HepG2 (cell line): ENCODE measurements around the gene ZNF853. TPM values are rescaled to one million over a fixed set of nuclear protein-coding genes. Genes with fewer than 3 reads are reported as not detected.
A peak's percentile ranks its signal among the peaks of the same experiment; 100 is the strongest.

Experiments used
- ARID2 ChIP-seq: sonication (generic); formaldehyde crosslinking; IDR thresholded peaks from 2 replicates; pipeline ENCODE4 v1.8.1; 2022; ENCODE audit warnings: mild to moderate bottlenecking, missing genetic modification reagents, borderline replicate concordance
- ETV5 ChIP-seq: IDR thresholded peaks from 2 replicates; pipeline ENCODE4 v1.6.1; 2018; ENCODE audit warnings: missing biosample characterization, missing genetic modification reagents, inconsistent platforms, borderline replicate concordance
- HCFC1 ChIP-seq: fragments of 150-350 bp; IDR thresholded peaks from 2 replicates; pipeline ENCODE4 v1.6.1; 2014; ENCODE audit warnings: low read depth, low read length
- JUNB ChIP-seq: sonication (generic); formaldehyde crosslinking; IDR thresholded peaks from 2 replicates; pipeline ENCODE4 v1.8.0; 2022; ENCODE audit warnings: missing genetic modification reagents, mild to moderate bottlenecking, borderline replicate concordance
- NR2F1 ChIP-seq, 2 experiments: fragments of 450-650 bp in 1 of 2; formaldehyde crosslinking in 1 of 2; IDR thresholded peaks; 2 replicates each; pipeline versions ENCODE4 v1.5.0 to v1.6.1; 2016 to 2020; ENCODE audit warnings: mild to moderate bottlenecking in 1 of 2, missing compliant biosample characterization in 1 of 2, missing genetic modification reagents in 1 of 2, moderate library complexity in 1 of 2
- RBM39 ChIP-seq: fragments of 200-400 bp; formaldehyde crosslinking; IDR thresholded peaks from one replicate; pipeline ENCODE4 v1.6.1; 2018; ENCODE audit warnings: antibody characterized with exemption, mild to moderate bottlenecking, low read depth, low read length; ENCODE audit not compliant: poor library complexity, severe bottlenecking
- RORA ChIP-seq: sonication (generic); formaldehyde crosslinking; IDR thresholded peaks from 2 replicates; pipeline ENCODE4 v1.5.0; 2020; ENCODE audit warnings: mild to moderate bottlenecking, missing genetic modification reagents, moderate library complexity
- ZNF264 ChIP-seq: sonication (generic); formaldehyde crosslinking; IDR thresholded peaks from 2 replicates; pipeline ENCODE4 v1.4.0; 2020; ENCODE audit warnings: missing genetic modification reagents
- ZNF761 ChIP-seq: sonication (generic); formaldehyde crosslinking; conservative IDR thresholded peaks from 2 replicates; pipeline ENCODE4 v1.4.0; 2020; ENCODE audit warnings: mild to moderate bottlenecking, missing genetic modification reagents
- ZSCAN20 ChIP-seq: sonication (generic); formaldehyde crosslinking; IDR thresholded peaks from 2 replicates; pipeline ENCODE4 v1.4.0; 2020; ENCODE audit warnings: missing genetic modification reagents, mild to moderate bottlenecking, borderline replicate concordance
- polyA plus RNA-seq, 8 experiments: library from polyadenylated mRNA; depleted of rRNA in 3 of 8; stranded (reverse) in 7 of 8; unstranded in 1 of 8; fragments of >200 nt; fragmentation: Illumina TruSeq in 4 of 8; extraction: Trizol in 4 of 8; gene quantifications; 2 replicates each; pipeline versions ENCODE4 v1.2.1 to v1.2.3, GENCODE V29; 2011 to 2016; ENCODE audit warnings: low read depth in 4 of 8, missing spikeins in 1 of 8, mixed read lengths in 1 of 8; ENCODE audit not compliant: insufficient read depth in 1 of 8
- total RNA-seq, 5 experiments: library from RNA; depleted of rRNA; stranded (reverse); fragments of >200 nt; fragmentation: Illumina TruSeq; extraction: Trizol; gene quantifications; 2 replicates each; pipeline ENCODE4 v1.2.3, GENCODE V29; 2016; ENCODE audit warnings: low read depth in 1 of 5
- TF ChIP-seq, protein P1 (sequence below): sonication (generic); formaldehyde crosslinking; IDR thresholded peaks from 2 replicates; pipeline ENCODE4 v1.4.0; 2020; ENCODE audit warnings: mild to moderate bottlenecking, missing genetic modification reagents, borderline replicate concordance
- TF ChIP-seq, protein P2 (sequence below): sonication (generic); formaldehyde crosslinking; conservative IDR thresholded peaks from 2 replicates; pipeline ENCODE4 v1.4.0; 2020; ENCODE audit warnings: missing genetic modification reagents
- TF ChIP-seq, protein P3 (sequence below): sonication (generic); formaldehyde crosslinking; IDR thresholded peaks from 2 replicates; pipeline ENCODE4 v1.4.0; 2020; ENCODE audit warnings: mild to moderate bottlenecking, missing genetic modification reagents
- TF ChIP-seq, protein P4 (sequence below): sonication (generic); formaldehyde crosslinking; IDR thresholded peaks from 2 replicates; pipeline ENCODE4 v1.5.1; 2020; ENCODE audit warnings: mild to moderate bottlenecking, missing genetic modification reagents, moderate library complexity
- TF ChIP-seq, protein P5 (sequence below): sonication (generic); formaldehyde crosslinking; IDR thresholded peaks from 2 replicates; pipeline ENCODE4 v1.8.0; 2022; ENCODE audit warnings: mild to moderate bottlenecking, missing genetic modification reagents, moderate library complexity
- TF ChIP-seq, protein P6 (sequence below): sonication (generic); formaldehyde crosslinking; IDR thresholded peaks from 2 replicates; pipeline ENCODE4 v1.8.1; 2023; ENCODE audit warnings: missing genetic modification reagents, inconsistent platforms, borderline replicate concordance

The ZNF853 gene
- total and polyA plus RNA-seq, 2 of the 13 experiments (the other 11 are each of a cell fraction or from before 2014, with no cell fraction given): 2.1 to 6.2 TPM

DNA sequence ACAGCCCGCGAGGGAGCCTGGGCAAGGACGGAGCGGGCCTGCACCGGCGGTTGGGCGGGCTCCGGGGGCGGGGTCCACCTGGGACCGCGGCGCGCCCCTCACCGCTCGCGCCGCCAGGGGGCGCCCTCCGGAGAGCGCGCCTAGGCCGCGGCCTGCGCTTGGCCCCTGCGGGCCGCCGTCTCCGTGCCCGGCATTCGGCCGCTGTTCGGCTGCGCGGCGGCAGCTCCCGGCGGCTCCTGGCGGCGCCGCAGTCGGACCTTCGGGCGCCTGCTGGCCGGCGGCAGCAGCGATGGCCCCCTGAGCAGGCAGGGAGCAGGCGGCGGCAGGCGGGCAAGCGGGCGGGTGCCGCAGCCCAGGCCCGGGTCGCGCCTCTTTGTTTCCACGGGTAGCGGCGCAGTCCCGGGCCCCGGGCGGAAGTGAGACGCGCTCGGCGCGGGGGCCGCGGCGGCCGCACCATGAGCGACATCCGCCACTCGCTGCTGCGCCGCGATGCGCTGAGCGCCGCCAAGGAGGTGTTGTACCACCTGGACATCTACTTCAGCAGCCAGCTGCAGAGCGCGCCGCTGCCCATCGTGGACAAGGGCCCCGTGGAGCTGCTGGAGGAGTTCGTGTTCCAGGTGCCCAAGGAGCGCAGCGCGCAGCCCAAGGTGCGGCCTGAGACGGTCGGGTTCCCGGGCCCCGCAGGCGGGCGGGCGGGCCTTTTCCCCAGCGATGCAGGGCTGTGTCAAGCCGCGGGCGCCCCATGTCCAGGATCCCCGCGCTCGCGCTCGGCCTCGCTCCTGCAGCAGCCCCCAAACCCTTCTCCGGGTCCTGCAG lies 25.4 kb upstream of the ZNF853 start, which contains the start of gene INTS15 (continued):
- TF ChIP-seq, protein P1, sequence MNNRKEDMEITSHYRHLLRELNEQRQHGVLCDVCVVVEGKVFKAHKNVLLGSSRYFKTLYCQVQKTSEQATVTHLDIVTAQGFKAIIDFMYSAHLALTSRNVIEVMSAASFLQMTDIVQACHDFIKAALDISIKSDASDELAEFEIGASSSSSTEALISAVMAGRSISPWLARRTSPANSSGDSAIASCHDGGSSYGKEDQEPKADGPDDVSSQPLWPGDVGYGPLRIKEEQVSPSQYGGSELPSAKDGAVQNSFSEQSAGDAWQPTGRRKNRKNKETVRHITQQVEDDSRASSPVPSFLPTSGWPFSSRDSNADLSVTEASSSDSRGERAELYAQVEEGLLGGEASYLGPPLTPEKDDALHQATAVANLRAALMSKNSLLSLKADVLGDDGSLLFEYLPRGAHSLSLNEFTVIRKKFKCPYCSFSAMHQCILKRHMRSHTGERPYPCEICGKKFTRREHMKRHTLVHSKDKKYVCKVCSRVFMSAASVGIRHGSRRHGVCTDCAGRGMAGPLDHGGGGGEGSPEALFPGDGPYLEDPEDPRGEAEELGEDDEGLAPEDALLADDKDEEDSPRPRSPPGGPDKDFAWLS: no peak
- TF ChIP-seq ZNF761 (CRISPR knock-in tag): no peak
- TF ChIP-seq JUNB (CRISPR knock-in tag): no peak
- TF ChIP-seq NR2F1 (CRISPR knock-in tag; IDR thresholded peaks at IDR 0.05): no peak
- no peak for TF ChIP-seq ARID2 (CRISPR knock-in tag)
- TF ChIP-seq ETV5 (CRISPR knock-in tag): peak; percentile 42
- TF ChIP-seq, protein P2, sequence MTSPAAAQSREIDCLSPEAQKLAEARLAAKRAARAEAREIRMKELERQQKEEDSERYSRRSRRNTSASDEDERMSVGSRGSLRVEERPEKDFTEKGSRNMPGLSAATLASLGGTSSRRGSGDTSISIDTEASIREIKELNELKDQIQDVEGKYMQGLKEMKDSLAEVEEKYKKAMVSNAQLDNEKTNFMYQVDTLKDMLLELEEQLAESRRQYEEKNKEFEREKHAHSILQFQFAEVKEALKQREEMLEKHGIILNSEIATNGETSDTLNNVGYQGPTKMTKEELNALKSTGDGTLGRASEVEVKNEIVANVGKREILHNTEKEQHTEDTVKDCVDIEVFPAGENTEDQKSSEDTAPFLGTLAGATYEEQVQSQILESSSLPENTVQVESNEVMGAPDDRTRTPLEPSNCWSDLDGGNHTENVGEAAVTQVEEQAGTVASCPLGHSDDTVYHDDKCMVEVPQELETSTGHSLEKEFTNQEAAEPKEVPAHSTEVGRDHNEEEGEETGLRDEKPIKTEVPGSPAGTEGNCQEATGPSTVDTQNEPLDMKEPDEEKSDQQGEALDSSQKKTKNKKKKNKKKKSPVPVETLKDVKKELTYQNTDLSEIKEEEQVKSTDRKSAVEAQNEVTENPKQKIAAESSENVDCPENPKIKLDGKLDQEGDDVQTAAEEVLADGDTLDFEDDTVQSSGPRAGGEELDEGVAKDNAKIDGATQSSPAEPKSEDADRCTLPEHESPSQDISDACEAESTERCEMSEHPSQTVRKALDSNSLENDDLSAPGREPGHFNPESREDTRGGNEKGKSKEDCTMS (CRISPR knock-in tag): no peak
- no peak for TF ChIP-seq RBM39
- TF ChIP-seq, protein P3, sequence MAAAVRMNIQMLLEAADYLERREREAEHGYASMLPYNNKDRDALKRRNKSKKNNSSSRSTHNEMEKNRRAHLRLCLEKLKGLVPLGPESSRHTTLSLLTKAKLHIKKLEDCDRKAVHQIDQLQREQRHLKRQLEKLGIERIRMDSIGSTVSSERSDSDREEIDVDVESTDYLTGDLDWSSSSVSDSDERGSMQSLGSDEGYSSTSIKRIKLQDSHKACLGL (CRISPR knock-in tag): peak; percentile 35
- no peak for TF ChIP-seq ZSCAN20
- TF ChIP-seq HCFC1: peak; percentile 32
- TF ChIP-seq, protein P4, sequence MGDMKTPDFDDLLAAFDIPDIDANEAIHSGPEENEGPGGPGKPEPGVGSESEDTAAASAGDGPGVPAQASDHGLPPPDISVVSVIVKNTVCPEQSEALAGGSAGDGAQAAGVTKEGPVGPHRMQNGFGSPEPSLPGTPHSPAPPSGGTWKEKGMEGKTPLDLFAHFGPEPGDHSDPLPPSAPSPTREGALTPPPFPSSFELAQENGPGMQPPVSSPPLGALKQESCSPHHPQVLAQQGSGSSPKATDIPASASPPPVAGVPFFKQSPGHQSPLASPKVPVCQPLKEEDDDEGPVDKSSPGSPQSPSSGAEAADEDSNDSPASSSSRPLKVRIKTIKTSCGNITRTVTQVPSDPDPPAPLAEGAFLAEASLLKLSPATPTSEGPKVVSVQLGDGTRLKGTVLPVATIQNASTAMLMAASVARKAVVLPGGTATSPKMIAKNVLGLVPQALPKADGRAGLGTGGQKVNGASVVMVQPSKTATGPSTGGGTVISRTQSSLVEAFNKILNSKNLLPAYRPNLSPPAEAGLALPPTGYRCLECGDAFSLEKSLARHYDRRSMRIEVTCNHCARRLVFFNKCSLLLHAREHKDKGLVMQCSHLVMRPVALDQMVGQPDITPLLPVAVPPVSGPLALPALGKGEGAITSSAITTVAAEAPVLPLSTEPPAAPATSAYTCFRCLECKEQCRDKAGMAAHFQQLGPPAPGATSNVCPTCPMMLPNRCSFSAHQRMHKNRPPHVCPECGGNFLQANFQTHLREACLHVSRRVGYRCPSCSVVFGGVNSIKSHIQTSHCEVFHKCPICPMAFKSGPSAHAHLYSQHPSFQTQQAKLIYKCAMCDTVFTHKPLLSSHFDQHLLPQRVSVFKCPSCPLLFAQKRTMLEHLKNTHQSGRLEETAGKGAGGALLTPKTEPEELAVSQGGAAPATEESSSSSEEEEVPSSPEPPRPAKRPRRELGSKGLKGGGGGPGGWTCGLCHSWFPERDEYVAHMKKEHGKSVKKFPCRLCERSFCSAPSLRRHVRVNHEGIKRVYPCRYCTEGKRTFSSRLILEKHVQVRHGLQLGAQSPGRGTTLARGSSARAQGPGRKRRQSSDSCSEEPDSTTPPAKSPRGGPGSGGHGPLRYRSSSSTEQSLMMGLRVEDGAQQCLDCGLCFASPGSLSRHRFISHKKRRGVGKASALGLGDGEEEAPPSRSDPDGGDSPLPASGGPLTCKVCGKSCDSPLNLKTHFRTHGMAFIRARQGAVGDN: peak; percentile 70
- TF ChIP-seq, protein P5, sequence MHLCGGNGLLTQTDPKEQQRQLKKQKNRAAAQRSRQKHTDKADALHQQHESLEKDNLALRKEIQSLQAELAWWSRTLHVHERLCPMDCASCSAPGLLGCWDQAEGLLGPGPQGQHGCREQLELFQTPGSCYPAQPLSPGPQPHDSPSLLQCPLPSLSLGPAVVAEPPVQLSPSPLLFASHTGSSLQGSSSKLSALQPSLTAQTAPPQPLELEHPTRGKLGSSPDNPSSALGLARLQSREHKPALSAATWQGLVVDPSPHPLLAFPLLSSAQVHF (CRISPR knock-in tag): no peak
- TF ChIP-seq, protein P6, sequence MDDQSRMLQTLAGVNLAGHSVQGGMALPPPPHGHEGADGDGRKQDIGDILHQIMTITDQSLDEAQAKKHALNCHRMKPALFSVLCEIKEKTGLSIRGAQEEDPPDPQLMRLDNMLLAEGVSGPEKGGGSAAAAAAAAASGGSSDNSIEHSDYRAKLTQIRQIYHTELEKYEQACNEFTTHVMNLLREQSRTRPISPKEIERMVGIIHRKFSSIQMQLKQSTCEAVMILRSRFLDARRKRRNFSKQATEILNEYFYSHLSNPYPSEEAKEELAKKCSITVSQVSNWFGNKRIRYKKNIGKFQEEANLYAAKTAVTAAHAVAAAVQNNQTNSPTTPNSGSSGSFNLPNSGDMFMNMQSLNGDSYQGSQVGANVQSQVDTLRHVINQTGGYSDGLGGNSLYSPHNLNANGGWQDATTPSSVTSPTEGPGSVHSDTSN (CRISPR knock-in tag): no peak
- TF ChIP-seq ZNF264 (CRISPR knock-in tag): 0 out of 2 replicates have a peak, but pooled peaks have one; percentile 24
- TF ChIP-seq RORA (CRISPR knock-in tag): no peak
